Measurements from ENCODE around the gene CSNK2B. TPM values are rescaled to one million over a fixed set of nuclear protein-coding genes. Genes with fewer than 3 reads are reported as not detected.

The CSNK2B gene
- total and polyA plus RNA-seq, 9 of the 15 experiments (the other 6 are each of a cell fraction or from before 2014, with no cell fraction given), result 120 to 1,126 (median 529) TPM

DNA sequence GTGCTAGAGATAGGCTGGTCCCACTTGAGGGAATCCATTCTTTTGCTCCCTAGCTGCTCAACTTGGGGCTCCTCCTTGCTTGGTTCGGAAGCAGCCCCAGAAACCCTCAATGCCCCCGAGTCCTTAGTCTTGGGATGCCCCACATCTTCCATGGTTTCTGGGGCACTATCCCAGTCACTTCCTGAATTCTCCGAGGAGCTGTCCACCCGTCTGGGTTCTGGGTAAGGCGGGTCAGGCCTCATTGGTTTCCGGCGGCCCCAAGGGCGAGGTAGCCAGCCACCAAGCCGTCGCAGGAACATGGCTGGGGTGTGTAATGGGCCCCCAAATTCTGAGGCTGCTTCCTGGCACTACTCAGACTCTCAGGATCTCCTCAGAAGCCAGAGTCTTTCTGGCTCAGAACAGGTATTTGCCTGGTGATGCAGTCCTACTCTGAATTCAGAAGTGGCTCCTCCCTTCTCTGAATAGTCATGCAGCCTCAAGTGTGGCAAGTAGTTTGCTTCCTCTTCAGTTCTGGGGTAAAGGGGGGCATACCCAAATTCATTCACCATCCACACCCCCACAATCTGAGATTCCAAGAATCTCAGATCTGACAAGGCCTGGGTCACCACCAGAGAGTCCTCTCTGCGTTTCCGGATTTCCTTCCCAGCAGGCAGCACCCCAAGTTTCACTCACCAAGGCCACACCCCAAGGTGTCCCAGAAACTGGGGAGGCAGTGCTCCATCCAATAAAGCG is 6.1 kb upstream of the CSNK2B start (continued):
- TF ChIP-seq, protein P1, sequence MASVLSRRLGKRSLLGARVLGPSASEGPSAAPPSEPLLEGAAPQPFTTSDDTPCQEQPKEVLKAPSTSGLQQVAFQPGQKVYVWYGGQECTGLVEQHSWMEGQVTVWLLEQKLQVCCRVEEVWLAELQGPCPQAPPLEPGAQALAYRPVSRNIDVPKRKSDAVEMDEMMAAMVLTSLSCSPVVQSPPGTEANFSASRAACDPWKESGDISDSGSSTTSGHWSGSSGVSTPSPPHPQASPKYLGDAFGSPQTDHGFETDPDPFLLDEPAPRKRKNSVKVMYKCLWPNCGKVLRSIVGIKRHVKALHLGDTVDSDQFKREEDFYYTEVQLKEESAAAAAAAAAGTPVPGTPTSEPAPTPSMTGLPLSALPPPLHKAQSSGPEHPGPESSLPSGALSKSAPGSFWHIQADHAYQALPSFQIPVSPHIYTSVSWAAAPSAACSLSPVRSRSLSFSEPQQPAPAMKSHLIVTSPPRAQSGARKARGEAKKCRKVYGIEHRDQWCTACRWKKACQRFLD (CRISPR knock-in tag; IDR thresholded peaks at IDR 0.05), result no peak
- no peak for TF ChIP-seq RBM14 (IDR thresholded peaks at IDR 0.05; ENCODE audit: borderline replicate concordance, insufficient read depth, low read depth, low read length)
- no peak for TF ChIP-seq KLF16 (IDR thresholded peaks at IDR 0.05)
- no peak for TF ChIP-seq KLF1 (tag; IDR thresholded peaks at IDR 0.05)
- TF ChIP-seq, protein P2, sequence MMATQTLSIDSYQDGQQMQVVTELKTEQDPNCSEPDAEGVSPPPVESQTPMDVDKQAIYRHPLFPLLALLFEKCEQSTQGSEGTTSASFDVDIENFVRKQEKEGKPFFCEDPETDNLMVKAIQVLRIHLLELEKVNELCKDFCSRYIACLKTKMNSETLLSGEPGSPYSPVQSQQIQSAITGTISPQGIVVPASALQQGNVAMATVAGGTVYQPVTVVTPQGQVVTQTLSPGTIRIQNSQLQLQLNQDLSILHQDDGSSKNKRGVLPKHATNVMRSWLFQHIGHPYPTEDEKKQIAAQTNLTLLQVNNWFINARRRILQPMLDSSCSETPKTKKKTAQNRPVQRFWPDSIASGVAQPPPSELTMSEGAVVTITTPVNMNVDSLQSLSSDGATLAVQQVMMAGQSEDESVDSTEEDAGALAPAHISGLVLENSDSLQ (IDR thresholded peaks at IDR 0.05), result no peak
- TF ChIP-seq CGGBP1 (CRISPR knock-in tag; IDR thresholded peaks at IDR 0.05), result no peak
- TF ChIP-seq SNIP1 (IDR thresholded peaks at IDR 0.05; ENCODE audit: low read depth), result no peak
- no peak for TF ChIP-seq FIP1L1 (IDR thresholded peaks at IDR 0.05; ENCODE audit: low read depth, low read length, poor library complexity, severe bottlenecking)
- TF ChIP-seq, protein P3, sequence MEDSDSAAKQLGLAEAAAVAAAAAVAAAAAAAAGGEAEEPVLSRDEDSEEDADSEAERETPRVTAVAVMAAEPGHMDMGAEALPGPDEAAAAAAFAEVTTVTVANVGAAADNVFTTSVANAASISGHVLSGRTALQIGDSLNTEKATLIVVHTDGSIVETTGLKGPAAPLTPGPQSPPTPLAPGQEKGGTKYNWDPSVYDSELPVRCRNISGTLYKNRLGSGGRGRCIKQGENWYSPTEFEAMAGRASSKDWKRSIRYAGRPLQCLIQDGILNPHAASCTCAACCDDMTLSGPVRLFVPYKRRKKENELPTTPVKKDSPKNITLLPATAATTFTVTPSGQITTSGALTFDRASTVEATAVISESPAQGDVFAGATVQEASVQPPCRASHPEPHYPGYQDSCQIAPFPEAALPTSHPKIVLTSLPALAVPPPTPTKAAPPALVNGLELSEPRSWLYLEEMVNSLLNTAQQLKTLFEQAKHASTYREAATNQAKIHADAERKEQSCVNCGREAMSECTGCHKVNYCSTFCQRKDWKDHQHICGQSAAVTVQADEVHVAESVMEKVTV (CRISPR knock-in tag; IDR thresholded peaks at IDR 0.05), result 0 out of 2 replicates have a peak, but pooled peaks have one; percentile 5
- TF ChIP-seq PTRF (tag; IDR thresholded peaks at IDR 0.05), result no peak
- 0 out of 2 replicates have a peak, but pooled peaks have one; percentile 29 for TF ChIP-seq SREBF2 (CRISPR knock-in tag; IDR thresholded peaks at IDR 0.05)
- TF ChIP-seq, protein P4, sequence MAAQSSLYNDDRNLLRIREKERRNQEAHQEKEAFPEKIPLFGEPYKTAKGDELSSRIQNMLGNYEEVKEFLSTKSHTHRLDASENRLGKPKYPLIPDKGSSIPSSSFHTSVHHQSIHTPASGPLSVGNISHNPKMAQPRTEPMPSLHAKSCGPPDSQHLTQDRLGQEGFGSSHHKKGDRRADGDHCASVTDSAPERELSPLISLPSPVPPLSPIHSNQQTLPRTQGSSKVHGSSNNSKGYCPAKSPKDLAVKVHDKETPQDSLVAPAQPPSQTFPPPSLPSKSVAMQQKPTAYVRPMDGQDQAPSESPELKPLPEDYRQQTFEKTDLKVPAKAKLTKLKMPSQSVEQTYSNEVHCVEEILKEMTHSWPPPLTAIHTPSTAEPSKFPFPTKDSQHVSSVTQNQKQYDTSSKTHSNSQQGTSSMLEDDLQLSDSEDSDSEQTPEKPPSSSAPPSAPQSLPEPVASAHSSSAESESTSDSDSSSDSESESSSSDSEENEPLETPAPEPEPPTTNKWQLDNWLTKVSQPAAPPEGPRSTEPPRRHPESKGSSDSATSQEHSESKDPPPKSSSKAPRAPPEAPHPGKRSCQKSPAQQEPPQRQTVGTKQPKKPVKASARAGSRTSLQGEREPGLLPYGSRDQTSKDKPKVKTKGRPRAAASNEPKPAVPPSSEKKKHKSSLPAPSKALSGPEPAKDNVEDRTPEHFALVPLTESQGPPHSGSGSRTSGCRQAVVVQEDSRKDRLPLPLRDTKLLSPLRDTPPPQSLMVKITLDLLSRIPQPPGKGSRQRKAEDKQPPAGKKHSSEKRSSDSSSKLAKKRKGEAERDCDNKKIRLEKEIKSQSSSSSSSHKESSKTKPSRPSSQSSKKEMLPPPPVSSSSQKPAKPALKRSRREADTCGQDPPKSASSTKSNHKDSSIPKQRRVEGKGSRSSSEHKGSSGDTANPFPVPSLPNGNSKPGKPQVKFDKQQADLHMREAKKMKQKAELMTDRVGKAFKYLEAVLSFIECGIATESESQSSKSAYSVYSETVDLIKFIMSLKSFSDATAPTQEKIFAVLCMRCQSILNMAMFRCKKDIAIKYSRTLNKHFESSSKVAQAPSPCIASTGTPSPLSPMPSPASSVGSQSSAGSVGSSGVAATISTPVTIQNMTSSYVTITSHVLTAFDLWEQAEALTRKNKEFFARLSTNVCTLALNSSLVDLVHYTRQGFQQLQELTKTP (IDR thresholded peaks at IDR 0.05; ENCODE audit: low read depth in 1 of 2, partially characterized antibody in 2 of 2), result peak in 1 of 2 experiments; percentile 89
- no peak for TF ChIP-seq CAMTA2 (CRISPR knock-in tag; conservative IDR thresholded peaks at IDR 0.05)
- TF ChIP-seq HOXB6 (CRISPR knock-in tag; IDR thresholded peaks at IDR 0.05; ENCODE audit: borderline replicate concordance), result no peak; the same call in 1 of the 2 replicates
- TF ChIP-seq, protein P5, sequence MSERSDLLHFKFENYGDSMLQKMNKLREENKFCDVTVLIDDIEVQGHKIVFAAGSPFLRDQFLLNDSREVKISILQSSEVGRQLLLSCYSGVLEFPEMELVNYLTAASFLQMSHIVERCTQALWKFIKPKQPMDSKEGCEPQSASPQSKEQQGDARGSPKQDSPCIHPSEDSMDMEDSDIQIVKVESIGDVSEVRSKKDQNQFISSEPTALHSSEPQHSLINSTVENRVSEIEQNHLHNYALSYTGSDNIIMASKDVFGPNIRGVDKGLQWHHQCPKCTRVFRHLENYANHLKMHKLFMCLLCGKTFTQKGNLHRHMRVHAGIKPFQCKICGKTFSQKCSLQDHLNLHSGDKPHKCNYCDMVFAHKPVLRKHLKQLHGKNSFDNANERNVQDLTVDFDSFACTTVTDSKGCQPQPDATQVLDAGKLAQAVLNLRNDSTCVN (CRISPR knock-in tag; IDR thresholded peaks at IDR 0.05), result peak; percentile 70; the same call in 1 of the 2 replicates
- no peak for TF ChIP-seq ATF1 (CRISPR knock-in tag; IDR thresholded peaks at IDR 0.05)
- TF ChIP-seq ATF1 (tag; IDR thresholded peaks at IDR 0.05), result no peak
- TF ChIP-seq ZNF24 (IDR thresholded peaks at IDR 0.05), result no peak
- no peak for TF ChIP-seq YBX1 (IDR thresholded peaks at IDR 0.05)
